ENCODE results near the gene AGPAT3.

DNA sequence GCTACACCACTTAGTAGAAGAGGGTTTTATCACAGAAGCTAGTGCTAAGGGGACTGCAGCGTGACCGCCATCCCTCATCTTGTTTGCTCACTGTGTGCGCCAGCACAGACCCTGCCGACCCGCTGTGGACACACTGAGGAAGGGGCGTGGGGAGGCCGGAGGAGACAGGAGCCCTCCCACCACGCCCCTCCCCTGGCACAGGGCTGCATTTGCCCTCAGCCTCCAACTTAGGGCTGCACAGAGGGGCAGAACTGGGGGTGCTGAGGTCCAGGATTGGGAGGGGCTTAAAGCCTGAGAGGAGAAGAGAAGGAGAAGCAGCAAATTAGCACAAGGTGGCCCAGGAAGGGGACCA, 38.4 kb upstream of the AGPAT3 start:
- no peak for TF ChIP-seq POLR2A (IDR thresholded peaks at IDR 0.05; ENCODE audit: low read length)
- no peak for TF ChIP-seq GATA1 (IDR thresholded peaks at IDR 0.05; ENCODE audit: low read depth, low read length)
